ENCODE results near the gene FKBP1C.

Gene FKBP1C

GRCh38 chr6:63261820-63262219 lies 50.6 kb downstream of the FKBP1C start:
- no peak for DNase-seq (ENCODE audit: low read depth)

Measured in non-pigmented ciliary epithelial cell (primary cell).